ENCODE measurements around the gene GGA3.
"Not testable (repeated sequence)": the region's sequence is repeated elsewhere in the genome, so short reads cannot be mapped to it uniquely, and the experiment has no call there.

The GGA3 gene, protein sequence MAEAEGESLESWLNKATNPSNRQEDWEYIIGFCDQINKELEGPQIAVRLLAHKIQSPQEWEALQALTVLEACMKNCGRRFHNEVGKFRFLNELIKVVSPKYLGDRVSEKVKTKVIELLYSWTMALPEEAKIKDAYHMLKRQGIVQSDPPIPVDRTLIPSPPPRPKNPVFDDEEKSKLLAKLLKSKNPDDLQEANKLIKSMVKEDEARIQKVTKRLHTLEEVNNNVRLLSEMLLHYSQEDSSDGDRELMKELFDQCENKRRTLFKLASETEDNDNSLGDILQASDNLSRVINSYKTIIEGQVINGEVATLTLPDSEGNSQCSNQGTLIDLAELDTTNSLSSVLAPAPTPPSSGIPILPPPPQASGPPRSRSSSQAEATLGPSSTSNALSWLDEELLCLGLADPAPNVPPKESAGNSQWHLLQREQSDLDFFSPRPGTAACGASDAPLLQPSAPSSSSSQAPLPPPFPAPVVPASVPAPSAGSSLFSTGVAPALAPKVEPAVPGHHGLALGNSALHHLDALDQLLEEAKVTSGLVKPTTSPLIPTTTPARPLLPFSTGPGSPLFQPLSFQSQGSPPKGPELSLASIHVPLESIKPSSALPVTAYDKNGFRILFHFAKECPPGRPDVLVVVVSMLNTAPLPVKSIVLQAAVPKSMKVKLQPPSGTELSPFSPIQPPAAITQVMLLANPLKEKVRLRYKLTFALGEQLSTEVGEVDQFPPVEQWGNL

GRCh38 chr17:75261336-75262111 is at the start of gene GGA3, which contains the start of gene MRPS7:
Gene GGA3 (minus strand): TSS chr17:75261606. CDS start chr17:75261587, 19 bp downstream.
Gene MRPS7 (plus strand): TSS chr17:75261879. CDS start chr17:75261901, 22 bp downstream.
- peak within 1 kb of the TSS; percentile 82 for H3K4me3 ChIP-seq (ENCODE audit: low read depth, low read length)

GRCh38 chr17:75308732-75309629 is 47.6 kb upstream of the GGA3 start:
- no peak overlapping the region for H3K4me3 ChIP-seq (ENCODE audit: low read depth, low read length)

DNA sequence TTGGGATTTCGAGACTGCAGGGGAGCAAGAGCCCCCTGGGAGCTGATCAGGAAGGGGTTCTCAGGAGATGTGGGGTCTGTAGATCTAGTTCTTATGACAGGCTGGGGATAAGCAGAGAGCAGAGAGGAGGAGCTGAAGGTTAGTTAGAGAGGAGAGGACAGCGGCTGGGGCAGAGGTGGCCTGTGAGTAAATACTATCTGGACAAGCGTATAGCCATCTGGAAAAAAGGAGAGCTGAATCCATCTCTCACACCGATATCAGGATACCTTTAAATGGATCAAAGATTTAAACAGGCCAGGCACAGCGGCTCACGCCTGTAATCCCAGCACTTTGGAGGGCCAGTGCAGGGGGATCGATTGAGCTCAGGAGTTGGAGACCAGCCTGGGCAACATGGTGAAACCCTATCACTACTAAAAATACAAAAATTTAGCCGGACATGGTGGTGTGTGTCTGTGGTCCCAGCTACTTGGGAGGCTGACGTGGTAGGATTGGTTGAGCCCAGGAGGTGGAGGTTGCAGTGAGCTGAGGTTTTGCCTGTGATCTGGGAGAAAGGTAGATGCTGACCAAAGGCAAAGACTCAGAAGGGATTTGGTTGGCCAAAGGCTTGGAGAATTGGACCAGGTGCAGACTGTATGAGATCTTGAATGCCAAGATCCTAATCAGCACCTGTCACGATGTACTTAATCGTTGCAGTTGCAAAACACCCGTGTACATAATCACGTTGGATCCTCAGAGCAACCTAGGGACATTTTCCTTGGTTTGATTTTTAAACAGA is 46.7 kb upstream of the GGA3 start:
- H3K4me3 ChIP-seq (ENCODE audit: low read depth, low read length) = no peak overlapping the region

GRCh38 chr17:75301502-75302206 is 40.2 kb upstream of the GGA3 start:
- no peak overlapping the region for H3K4me3 ChIP-seq (ENCODE audit: low read depth, low read length)

DNA sequence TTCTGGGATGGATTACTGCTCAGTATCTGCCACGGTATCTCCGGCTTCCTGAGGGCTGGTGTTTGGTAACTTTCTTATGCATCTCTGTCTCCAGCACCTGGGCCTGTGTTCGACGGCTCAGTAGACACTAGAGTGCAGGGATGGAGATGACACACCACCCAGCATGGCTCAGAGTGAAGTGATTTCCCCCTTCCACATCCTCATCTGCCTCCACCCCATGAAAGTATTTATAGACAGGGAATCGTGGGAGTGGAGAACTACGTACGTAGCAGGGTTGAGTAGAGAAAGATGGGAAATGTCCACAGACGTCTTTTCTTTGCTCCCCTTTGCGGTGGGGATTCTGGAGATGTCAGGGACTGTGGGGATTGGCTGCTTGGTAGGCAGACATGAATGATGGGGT is 39.6 kb upstream of the GGA3 start:
- H3K4me3 ChIP-seq (ENCODE audit: low read depth, low read length) = no peak overlapping the region

GRCh38 chr17:75300280-75300679 is 38.9 kb upstream of the GGA3 start:
- H3K4me3 ChIP-seq (ENCODE audit: low read depth, low read length) = no peak overlapping the region

GRCh38 chr17:75295201-75296158 is 34.1 kb upstream of the GGA3 start:
- no peak overlapping the region for H3K4me3 ChIP-seq (ENCODE audit: low read depth, low read length)

DNA sequence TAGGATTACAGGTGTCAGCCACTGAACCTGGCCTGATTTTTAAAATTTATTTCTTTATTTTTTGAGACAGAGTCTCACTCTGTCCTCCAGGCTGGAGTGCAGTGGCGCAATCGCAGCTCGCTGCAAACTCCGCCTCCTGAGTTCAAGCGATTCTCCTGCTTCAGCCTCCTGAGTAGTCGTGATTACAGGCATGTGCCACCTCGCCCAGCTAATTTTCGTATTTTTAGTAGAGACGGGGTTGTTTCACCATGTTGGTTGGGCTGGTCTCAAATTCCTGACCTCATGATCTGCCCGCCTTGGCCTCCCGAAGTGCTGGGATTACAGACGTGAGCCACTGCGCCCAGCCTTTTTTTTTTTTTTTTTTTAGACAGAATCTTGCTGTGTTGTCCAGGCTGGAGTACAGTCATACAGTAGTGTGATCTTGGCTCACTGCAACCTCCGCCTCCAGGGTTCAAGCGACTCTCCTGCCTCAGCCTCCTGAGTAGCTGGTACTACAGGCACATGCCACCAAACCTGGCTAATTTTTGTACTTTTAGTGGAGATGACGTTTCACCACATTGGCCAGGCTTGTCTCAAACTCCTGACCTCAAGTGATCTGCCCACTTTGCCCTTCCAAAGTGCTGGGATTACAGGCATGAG is 31.5 kb upstream of the GGA3 start:
- H3K4me3 ChIP-seq (ENCODE audit: low read depth, low read length) = not testable (repeated sequence)

DNA sequence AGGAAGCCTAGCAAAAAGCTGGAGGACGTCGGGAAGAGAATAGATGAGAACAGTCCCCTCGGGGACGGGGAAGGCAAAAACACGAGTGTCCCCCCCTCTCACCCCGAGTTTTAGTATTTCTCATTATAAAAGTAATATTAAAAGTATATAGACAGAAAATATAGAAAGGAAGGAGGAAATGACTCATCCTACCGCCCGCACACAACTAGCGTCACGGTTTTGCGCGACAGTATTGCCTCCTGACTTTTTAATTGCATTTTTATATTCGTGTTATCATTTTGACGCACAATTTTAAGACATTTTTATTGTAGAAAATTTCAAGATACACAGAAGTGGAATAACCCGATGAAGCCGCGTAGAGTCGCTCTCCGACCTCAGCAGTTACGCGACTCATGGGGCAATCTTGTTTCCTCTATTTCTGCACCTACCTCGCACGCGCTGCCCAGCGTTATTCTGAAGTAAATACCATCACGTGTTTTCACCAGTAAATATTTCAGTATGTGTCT is 28.5 kb upstream of the GGA3 start:
- H3K4me3 ChIP-seq (ENCODE audit: low read depth, low read length) = peak overlapping the region; percentile 56

GRCh38 chr17:75289115-75289831 is 27.9 kb upstream of the GGA3 start, which contains the start of gene SLC25A19:
Gene SLC25A19 (minus strand): TSS chr17:75289433. CDS start chr17:75286764, 2,669 bp downstream.
- peak within 1 kb of the TSS; percentile 82 for H3K4me3 ChIP-seq (ENCODE audit: low read depth, low read length)

- H3K4me3 ChIP-seq (ENCODE audit: low read depth, low read length) = peak overlapping the region; percentile 82
These were observed 27.3 kb upstream of the GGA3 start for GRCh38 chr17:75288770-75289114.

DNA sequence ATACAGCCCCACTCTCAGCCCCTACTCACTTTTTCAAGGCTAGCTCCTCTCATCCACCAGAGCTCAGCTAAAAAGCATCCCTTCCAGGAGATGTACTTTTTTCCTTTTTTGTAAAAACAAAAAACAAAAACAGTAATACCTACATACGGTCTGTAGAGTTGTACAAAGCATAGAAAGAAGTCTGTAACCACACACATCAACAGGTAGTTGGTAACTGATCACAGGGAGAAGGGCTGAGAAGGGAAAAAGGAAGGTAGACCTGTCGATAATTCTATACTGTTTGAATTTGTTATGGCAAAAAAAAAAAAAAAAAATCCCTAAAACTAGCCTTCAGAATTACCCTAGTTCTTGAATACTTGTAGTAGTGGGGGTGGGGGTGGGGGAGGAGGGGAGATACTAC is 27.0 kb upstream of the GGA3 start:
- peak overlapping the region; percentile 82 for H3K4me3 ChIP-seq (ENCODE audit: low read depth, low read length)

DNA sequence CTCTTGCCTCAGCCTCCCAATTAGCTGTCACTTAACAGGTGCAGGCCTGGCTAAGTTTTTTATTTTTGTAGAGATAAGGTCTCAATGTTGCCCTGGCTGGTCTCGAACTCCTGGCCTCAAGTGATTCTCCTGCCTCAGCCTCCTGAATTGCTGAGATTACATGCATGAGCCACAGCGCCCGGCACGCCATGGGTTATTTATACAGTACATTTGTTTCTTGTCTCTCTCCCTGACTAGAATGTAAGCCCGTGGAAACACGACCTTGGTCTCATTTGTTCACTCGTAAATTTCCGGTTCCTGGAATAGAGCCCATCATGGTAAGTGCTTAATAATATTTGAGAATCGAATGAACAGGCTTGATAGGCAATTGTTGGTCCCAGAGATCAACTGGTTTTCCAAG is 25.8 kb upstream of the GGA3 start:
- H3K4me3 ChIP-seq (ENCODE audit: low read depth, low read length) = no peak overlapping the region

- H3K4me3 ChIP-seq (ENCODE audit: low read depth, low read length) = no peak overlapping the region
These were observed 23.7 kb upstream of the GGA3 start for GRCh38 chr17:75285123-75285522.

DNA sequence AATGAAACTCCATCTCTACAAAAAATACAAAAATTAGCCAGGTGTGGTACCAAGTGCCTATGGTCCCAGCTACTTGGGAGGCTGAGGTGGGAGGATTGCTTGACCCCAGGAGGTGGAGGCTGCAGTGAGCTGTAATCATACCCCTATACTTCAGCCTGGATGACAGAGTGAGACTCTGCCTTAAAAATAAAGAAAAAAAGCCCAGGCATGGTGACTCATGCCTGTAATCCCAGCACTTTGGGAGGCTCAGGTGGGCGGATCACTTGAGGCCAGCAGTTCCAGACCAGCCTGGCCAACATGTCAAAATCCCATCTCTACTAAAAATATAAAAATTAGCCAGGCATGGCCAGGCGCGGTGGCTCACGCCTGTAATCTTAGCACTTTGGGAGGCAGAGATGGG is 18.8 kb upstream of the GGA3 start:
- not testable (repeated sequence) for H3K4me3 ChIP-seq (ENCODE audit: low read depth, low read length)

DNA sequence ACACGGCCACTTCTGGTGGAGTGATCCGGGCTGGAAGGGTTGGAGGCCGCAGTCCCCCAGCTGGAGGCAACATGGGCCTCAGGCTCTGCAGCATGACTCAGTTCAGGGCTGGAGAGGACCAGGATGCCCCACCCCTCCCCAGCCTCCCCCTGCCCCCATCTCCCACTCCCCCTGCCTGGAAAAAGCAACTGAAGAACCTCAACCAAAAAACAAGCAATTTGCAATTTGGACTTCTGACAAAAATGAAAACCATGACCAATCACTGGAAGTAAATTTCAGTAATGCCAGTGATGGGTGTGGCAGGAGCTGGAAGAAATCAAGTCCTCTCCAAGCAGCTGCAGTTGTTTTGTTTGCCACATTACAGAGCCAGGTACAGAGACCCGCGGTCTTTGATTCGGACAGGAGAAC is 16.3 kb upstream of the GGA3 start:
- no peak overlapping the region for H3K4me3 ChIP-seq (ENCODE audit: low read depth, low read length)
